ENCODE results near the gene BRMS1. TPM values are rescaled to one million over a fixed set of nuclear protein-coding genes. Genes with fewer than 3 reads are reported as not detected.
A peak's percentile ranks its signal among the peaks of the same experiment; 100 is the strongest.

The BRMS1 gene
- total RNA-seq, 1 donor from 2014 or later = 37.8 TPM

DNA sequence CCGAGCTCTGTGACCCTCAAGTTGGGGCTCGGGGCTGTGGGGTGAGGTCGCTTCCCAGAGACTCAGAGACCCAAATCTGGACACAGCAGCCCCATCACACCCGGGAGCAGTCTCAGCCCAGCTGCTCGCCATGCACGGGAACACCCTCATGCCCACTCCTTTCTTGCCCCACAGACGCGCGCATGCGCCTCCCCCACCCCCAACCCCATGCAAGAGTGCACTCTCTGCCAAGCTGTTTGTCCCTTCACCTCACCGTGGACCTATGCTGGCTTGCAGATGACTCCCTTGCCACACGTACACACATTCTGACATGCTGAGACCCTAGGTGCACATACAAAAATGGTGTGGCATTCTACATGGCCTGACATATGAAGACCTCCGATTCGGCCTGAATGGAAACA, 27.6 kb downstream of the BRMS1 start:
- Histone ChIP-seq H3K4me3 (peak overlapping the region; percentile 59), H3K36me3 (no peaks in the 10 kb centered on the region), H3K27me3 (ENCODE audit: low read depth) (peaks cover 5% of the 10 kb centered on the region), H3K27ac (peak overlapping the region; percentile 65), H3K9me3 (no peaks in the 10 kb centered on the region), H3K4me1 (peaks cover 44% of the 10 kb centered on the region)
- no peak for DNase-seq
- no peak for ATAC-seq
- intact Hi-C loops (cut with DNase I) = no loop called here
- TF ChIP-seq, protein P1, sequence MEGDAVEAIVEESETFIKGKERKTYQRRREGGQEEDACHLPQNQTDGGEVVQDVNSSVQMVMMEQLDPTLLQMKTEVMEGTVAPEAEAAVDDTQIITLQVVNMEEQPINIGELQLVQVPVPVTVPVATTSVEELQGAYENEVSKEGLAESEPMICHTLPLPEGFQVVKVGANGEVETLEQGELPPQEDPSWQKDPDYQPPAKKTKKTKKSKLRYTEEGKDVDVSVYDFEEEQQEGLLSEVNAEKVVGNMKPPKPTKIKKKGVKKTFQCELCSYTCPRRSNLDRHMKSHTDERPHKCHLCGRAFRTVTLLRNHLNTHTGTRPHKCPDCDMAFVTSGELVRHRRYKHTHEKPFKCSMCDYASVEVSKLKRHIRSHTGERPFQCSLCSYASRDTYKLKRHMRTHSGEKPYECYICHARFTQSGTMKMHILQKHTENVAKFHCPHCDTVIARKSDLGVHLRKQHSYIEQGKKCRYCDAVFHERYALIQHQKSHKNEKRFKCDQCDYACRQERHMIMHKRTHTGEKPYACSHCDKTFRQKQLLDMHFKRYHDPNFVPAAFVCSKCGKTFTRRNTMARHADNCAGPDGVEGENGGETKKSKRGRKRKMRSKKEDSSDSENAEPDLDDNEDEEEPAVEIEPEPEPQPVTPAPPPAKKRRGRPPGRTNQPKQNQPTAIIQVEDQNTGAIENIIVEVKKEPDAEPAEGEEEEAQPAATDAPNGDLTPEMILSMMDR (IDR thresholded peaks at IDR 0.05) = no peak

DNA sequence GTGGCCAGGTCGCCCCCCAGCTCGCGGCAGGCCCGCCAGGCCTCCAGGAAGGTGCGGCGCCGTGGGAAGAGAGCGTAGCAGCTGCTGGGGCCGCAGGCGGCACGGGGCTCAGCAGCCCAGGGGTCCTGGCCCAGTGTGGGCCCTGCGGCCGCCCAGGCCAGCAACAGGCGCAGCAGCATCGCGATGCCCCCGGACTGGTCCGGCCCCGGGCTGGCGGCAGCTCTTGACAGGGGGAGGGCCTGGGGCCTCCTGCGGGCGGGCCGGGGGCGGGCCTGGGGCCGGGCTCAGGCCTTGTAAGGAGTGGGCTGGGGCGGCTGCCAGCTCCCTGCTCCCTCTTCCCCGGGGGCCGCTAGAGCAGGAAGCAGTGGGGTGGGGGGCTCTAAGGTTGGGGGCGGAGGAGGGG, 28.1 kb downstream of the BRMS1 start, which contains the start of gene CD248:
Gene CD248, minus strand, starts transcription at position 196 of the 403 bp plus-strand sequence. Its CDS starts 17 bp downstream, at position 179.
- Histone ChIP-seq H3K4me1 (peaks cover 44% of the 10 kb centered on the region), H3K9me3 (no peaks in the 10 kb centered on the region), H3K4me3 (peak within 1 kb of the TSS; percentile 59), H3K27me3 (ENCODE audit: low read depth) (peaks cover 5% of the 10 kb centered on the region), H3K36me3 (no peaks in the 10 kb centered on the region), H3K27ac (peak within 1 kb of the TSS; percentile 65)
- intact Hi-C loops (cut with DNase I) = no loop called here
- TF ChIP-seq, protein P1 (IDR thresholded peaks at IDR 0.05) = no peak
- DNase-seq (no peak), ATAC-seq (no peak)

DNA sequence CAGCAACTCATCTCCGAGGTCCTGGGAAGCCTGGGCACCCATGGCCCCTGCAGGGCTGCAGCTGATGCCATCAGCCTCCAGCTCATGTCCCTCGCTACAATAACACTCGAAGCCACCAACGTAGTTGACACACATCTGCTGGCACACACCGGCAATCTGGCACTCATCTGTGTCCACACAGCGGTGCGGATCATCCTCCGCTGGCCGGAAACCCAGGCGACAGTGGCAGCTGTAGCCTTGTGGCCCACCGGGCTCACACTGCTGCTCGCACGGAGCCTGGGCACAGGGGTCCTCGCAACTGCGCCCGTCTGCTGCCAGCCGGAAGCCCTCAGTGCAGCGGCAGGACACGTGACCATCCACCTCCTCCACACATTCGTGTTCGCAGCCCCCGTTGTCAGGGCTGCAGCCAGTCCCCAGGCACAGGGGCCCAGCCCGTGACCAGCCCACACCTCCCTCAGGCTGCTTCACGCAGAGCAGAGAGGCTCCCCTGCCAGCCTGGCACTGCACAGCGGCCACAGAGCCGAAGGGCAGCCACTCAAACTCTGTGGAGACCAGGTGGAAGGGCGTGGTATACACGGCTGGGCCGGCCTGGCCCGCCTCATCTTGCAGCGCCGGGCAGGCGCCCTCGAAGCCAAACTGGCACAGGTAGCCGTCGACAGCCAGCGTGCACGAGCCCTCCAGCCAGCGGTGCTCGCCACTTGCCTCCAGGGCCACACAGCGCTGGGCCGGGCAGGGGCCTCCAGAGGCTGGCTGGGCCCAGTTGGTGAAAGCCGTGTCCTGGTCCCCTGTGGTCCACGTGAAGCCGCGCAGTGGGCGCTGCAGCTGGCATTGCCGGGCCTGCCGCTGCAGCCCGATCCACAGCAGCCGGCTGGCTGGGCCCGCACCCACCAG, 28.7 kb downstream of the BRMS1 start:
- peaks cover 44% of the 10 kb centered on the region for H3K4me1 ChIP-seq
- DNase-seq (no peak), ATAC-seq (no peak)
- peaks cover 5% of the 10 kb centered on the region for H3K27me3 ChIP-seq (ENCODE audit: low read depth)
- H3K27ac ChIP-seq = peak overlapping the region; percentile 65
- H3K36me3 ChIP-seq = no peaks in the 10 kb centered on the region
- TF ChIP-seq, protein P1 (IDR thresholded peaks at IDR 0.05) = no peak
- intact Hi-C loops (cut with DNase I) = no loop called here
- peak overlapping the region; percentile 59 for H3K4me3 ChIP-seq
- H3K9me3 ChIP-seq = no peaks in the 10 kb centered on the region

DNA sequence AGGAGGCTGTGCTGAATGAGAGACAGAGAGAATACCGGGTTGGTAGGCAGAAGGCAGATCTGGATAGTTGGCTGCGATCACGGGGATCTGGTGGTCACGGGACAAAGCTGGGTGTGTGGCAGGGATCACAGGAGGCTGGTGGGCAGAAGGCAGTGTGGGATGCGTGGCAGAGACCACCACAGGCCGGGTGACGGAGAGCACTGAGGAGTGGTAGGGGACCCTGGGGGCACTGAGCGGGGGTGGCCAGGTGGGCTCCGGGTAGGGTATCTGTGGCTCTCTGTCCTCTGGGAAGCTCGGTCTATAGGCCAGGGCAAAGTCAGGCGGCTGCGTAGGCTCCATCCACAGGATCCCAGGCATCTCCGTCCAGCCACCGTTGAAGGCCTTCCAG, 29.4 kb downstream of the BRMS1 start:
- H3K4me1 ChIP-seq = peaks cover 44% of the 10 kb centered on the region
- intact Hi-C loops (cut with DNase I) = no loop called here
- TF ChIP-seq, protein P1 (IDR thresholded peaks at IDR 0.05) = no peak
- no peaks in the 10 kb centered on the region for H3K36me3 ChIP-seq
- H3K27me3 ChIP-seq (ENCODE audit: low read depth) = peaks cover 5% of the 10 kb centered on the region
- DNase-seq = no peak
- H3K9me3 ChIP-seq = no peaks in the 10 kb centered on the region
- peak overlapping the region; percentile 65 for H3K27ac ChIP-seq
- peak overlapping the region; percentile 59 for H3K4me3 ChIP-seq
- no peak for ATAC-seq

DNA sequence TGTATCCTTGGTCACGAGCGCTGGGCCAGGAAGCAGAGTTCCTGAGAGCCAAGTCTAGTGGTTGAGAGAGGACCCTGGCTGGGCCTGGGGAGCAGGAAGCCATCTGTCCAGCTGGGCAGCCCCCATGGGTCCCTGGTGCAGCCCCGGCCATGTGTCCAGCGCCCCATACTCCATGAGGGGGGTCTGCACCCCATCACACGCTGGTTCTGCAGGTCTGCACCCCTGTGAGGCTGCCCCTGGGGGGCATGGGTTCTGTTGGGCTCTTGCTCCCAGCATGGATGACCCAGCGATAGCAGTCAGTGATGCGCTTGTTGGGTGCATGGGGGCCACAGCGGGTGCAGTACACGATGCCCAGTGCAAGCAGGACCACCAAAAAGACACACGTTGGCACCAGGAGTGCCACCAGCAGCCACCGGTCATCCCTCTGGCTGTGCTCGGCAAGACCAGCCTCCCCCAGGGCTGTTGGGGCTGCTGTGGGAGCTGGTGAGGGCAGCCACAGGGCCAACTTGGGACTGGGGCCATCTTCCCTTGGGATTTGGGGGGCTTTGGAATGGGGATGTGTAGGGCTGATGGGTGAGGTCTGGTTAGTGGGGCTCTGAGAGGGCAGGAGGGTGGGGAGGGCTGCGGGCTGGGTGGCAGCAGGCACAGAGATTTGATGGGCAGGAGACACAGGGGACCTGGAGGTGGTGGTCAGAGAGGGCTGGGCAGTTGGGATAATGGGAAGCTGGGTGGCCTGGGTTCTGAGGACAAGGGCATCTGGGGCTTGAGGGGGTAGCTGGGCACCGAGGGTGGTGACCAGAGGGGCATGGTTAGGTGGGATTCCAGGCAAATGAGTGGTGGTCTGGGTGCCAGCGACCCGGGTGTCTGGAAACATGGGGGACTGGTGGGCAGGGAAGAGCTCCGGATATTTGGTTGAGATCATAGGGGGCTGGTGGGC, 30.1 kb downstream of the BRMS1 start:
- intact Hi-C loops (cut with DNase I) = no loop called here
- H3K36me3 ChIP-seq = no peaks in the 10 kb centered on the region
- H3K4me3 ChIP-seq = peak overlapping the region; percentile 59
- H3K27ac ChIP-seq = peak overlapping the region; percentile 88
- DNase-seq = no peak
- no peak for ATAC-seq
- TF ChIP-seq, protein P1 (IDR thresholded peaks at IDR 0.05) = no peak
- peaks cover 5% of the 10 kb centered on the region for H3K27me3 ChIP-seq (ENCODE audit: low read depth)
- no peaks in the 10 kb centered on the region for H3K9me3 ChIP-seq
- peaks cover 44% of the 10 kb centered on the region for H3K4me1 ChIP-seq
